ENCODE results near the gene TCAP. TPM values are rescaled to one million over a fixed set of nuclear protein-coding genes. Genes with fewer than 3 reads are reported as not detected.

Gene TCAP
- total RNA-seq, 1 donor from 2014 or later: 0.98 TPM

- DNase-seq (ENCODE audit: low read depth) (no peak), FAIRE-seq (no peak)
- Histone ChIP-seq H3K4me2 (ENCODE audit: low read length) (no peak overlapping the region), H3K9ac (ENCODE audit: low read length) (no peak overlapping the region), H2AFZ (ENCODE audit: low read depth, low read length) (no peak overlapping the region), H3K4me3 (ENCODE audit: insufficient read depth, low read depth, low read length) (no peak overlapping the region), H3K27ac (ENCODE audit: low read depth, low read length) (no peak overlapping the region), H4K20me1 (ENCODE audit: insufficient read depth, low read length) (no peaks in the 10 kb centered on the region), H3K27me3 (ENCODE audit: insufficient read depth, low read length) (peaks cover 57% of the 10 kb centered on the region), H3K79me2 (ENCODE audit: insufficient read depth, low read length) (no peaks in the 10 kb centered on the region), H3K9me3 (ENCODE audit: insufficient read depth, low read depth, low read length) (no peaks in the 10 kb centered on the region), H3K36me3 (ENCODE audit: insufficient read depth, low read length) (no peaks in the 10 kb centered on the region), H3K4me1 (ENCODE audit: insufficient read depth, low read length) (peaks cover 5% of the 10 kb centered on the region)
- H3K4me1 Mint-ChIP-seq (ENCODE audit: low read depth, unreplicated experiment): peaks cover 2% of the 10 kb centered on the region
- H3K4me3 Mint-ChIP-seq (ENCODE audit: unreplicated experiment): no peak overlapping the region
- no peaks in the 10 kb centered on the region for H3K36me3 Mint-ChIP-seq (ENCODE audit: low read depth, unreplicated experiment)
- no peaks in the 10 kb centered on the region for H3K9me3 Mint-ChIP-seq (ENCODE audit: unreplicated experiment)
- no peak overlapping the region for H3K27ac Mint-ChIP-seq (ENCODE audit: unreplicated experiment)
- TF ChIP-seq CTCF (IDR thresholded peaks at IDR 0.05; ENCODE audit: insufficient read depth, low read depth, low read length): no peak
- peaks cover 56% of the 10 kb centered on the region for H3K27me3 Mint-ChIP-seq (ENCODE audit: low read depth, unreplicated experiment)
Measured at GRCh38 chr17:39629898-39630297, 35.3 kb upstream of the TCAP start.

- no peak overlapping the region for H3K4me3 Mint-ChIP-seq (ENCODE audit: unreplicated experiment)
- no peak for FAIRE-seq
Measured at GRCh38 chr17:39631403-39631802, 33.7 kb upstream of the TCAP start.

More at GRCh38 chr17:39631403-39631802, 33.7 kb upstream of the TCAP start:
- Histone ChIP-seq H3K4me2 (ENCODE audit: low read length) (no peak overlapping the region), H3K4me1 (ENCODE audit: insufficient read depth, low read length) (peaks cover 5% of the 10 kb centered on the region), H3K36me3 (ENCODE audit: insufficient read depth, low read length) (no peaks in the 10 kb centered on the region), H3K27ac (ENCODE audit: low read depth, low read length) (no peak overlapping the region), H3K9ac (ENCODE audit: low read length) (no peak overlapping the region), H3K79me2 (ENCODE audit: insufficient read depth, low read length) (no peaks in the 10 kb centered on the region), H3K27me3 (ENCODE audit: insufficient read depth, low read length) (peaks cover 43% of the 10 kb centered on the region), H3K9me3 (ENCODE audit: insufficient read depth, low read depth, low read length) (no peaks in the 10 kb centered on the region), H2AFZ (ENCODE audit: low read depth, low read length) (no peak overlapping the region), H4K20me1 (ENCODE audit: insufficient read depth, low read length) (no peaks in the 10 kb centered on the region), H3K4me3 (ENCODE audit: insufficient read depth, low read depth, low read length) (no peak overlapping the region)
- TF ChIP-seq CTCF (IDR thresholded peaks at IDR 0.05; ENCODE audit: insufficient read depth, low read depth, low read length) (no peak), EZH2 (IDR thresholded peaks at IDR 0.05; ENCODE audit: insufficient read depth, low read length) (no peak)
- no peak for DNase-seq (ENCODE audit: low read depth)
- Mint-ChIP-seq H3K4me1 (ENCODE audit: low read depth, unreplicated experiment) (peaks cover 2% of the 10 kb centered on the region), H3K27ac (ENCODE audit: unreplicated experiment) (no peak overlapping the region), H3K27me3 (ENCODE audit: low read depth, unreplicated experiment) (peaks cover 41% of the 10 kb centered on the region), H3K9me3 (ENCODE audit: unreplicated experiment) (no peaks in the 10 kb centered on the region), H3K36me3 (ENCODE audit: low read depth, unreplicated experiment) (no peaks in the 10 kb centered on the region)

All from astrocyte (in vitro differentiated cells and primary cell).